ENCODE data around the gene ERC2. TPM values are rescaled to one million over a fixed set of nuclear protein-coding genes. Genes with fewer than 3 reads are reported as not detected.

Gene ERC2
- total and polyA plus RNA-seq, 8 donors: 1.2 to 4.8 (median 2.3) TPM

GRCh38 chr3:55942868-55943267, 525.4 kb downstream of the ERC2 start:
- no peak for FAIRE-seq
- Histone ChIP-seq H3K4me1 (no peaks in the 10 kb centered on the region), H3K27me3 (no peaks in the 10 kb centered on the region), H3K36me3 (no peaks in the 10 kb centered on the region), H3K27ac (no peak overlapping the region), H3K9me3 (no peaks in the 10 kb centered on the region), H3K4me3 (no peak overlapping the region)
- intact Hi-C loops (cut with DNase I): no loop called here
- no peak for TF ChIP-seq CTCF (IDR thresholded peaks at IDR 0.05)
- ATAC-seq: no peak
- DNase-seq: no peak
- 73 to 86% methylated on average over 2 of the region's 2 CpGs for whole genome bisulfite sequencing, 2 donors

- Histone ChIP-seq H3K9me3 (no peaks in the 10 kb centered on the region), H3K27me3 (no peaks in the 10 kb centered on the region), H3K27ac (no peak overlapping the region), H3K36me3 (no peaks in the 10 kb centered on the region), H3K4me3 (no peak overlapping the region), H3K4me1 (no peaks in the 10 kb centered on the region)
- FAIRE-seq: no peak
- intact Hi-C loops (cut with DNase I): no loop called here
- 86 to 92% methylated on average over 1 of the region's 1 CpG for WGBS, 2 donors
- TF ChIP-seq CTCF (IDR thresholded peaks at IDR 0.05): no peak
- no peak for ATAC-seq
- DNase-seq: no peak
Observed at GRCh38 chr3:55939287-55939686, 529.0 kb downstream of the ERC2 start.

- FAIRE-seq (no peak), ATAC-seq (no peak), DNase-seq (no peak)
- Histone ChIP-seq H3K36me3 (no peaks in the 10 kb centered on the region), H3K27me3 (no peaks in the 10 kb centered on the region), H3K9me3 (no peaks in the 10 kb centered on the region), H3K27ac (no peak overlapping the region), H3K4me3 (no peak overlapping the region), H3K4me1 (no peaks in the 10 kb centered on the region)
- intact Hi-C loops (cut with DNase I): no loop called here
- WGBS, 2 donors: 73% methylated on average over 2 of the region's 2 CpGs
- TF ChIP-seq CTCF (IDR thresholded peaks at IDR 0.05): no peak
Observed at GRCh38 chr3:55937301-55937700, 531.0 kb downstream of the ERC2 start.

DNA sequence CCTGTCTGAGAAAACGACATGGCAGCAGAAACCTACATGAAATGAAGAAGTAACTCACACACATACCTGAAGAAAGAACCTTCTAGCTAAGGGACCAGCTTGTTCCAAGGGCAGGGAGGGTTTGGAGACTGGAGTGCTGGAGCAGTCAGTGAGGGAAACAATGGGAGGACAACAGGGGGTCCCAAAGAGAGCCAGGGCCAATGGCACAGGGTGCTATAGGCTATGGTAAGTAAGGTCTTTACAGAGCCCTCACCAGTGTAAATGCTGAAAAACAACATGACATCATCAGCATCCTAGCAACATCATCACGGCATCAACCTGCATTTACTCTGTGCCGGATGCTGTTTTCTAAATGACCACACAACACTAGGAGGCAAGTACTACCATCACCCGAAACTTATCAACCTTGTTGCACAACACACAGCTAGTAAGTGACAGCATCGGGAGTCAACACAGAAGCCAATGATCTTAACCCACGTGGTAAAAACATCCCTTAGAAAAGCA, 531.7 kb downstream of the ERC2 start:
- Histone ChIP-seq H3K27ac (no peak overlapping the region), H3K4me1 (no peaks in the 10 kb centered on the region), H3K4me3 (no peak overlapping the region), H3K9me3 (no peaks in the 10 kb centered on the region), H3K27me3 (no peaks in the 10 kb centered on the region), H3K36me3 (no peaks in the 10 kb centered on the region)
- 75 to 84% methylated on average over 6 of the region's 6 CpGs for WGBS, 2 donors
- intact Hi-C loops (cut with DNase I): no loop called here
- no peak for FAIRE-seq
- no peak for ATAC-seq
- DNase-seq: no peak
- no peak for TF ChIP-seq CTCF (IDR thresholded peaks at IDR 0.05)

DNA sequence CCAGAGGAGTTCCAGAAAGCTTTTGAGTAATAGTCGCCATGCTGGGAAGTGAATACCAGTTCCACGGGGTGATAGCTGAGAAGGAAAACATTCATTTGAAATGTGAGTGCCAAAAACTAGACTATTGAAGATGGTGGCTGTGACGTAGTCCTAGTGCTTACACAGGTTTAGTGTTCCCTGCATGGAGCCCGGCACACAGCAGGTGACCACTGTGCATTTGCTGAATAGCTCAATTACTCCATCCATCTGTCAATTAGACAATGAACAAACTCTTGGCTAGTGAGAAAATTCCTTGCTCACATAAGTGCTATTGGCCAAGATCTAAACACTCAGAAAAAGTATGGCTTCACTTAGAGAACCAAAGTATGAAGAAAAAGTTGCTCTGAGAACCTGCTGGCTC, 533.0 kb downstream of the ERC2 start:
- ATAC-seq: no peak
- Histone ChIP-seq H3K27ac (no peak overlapping the region), H3K4me3 (no peak overlapping the region), H3K36me3 (no peaks in the 10 kb centered on the region), H3K27me3 (no peaks in the 10 kb centered on the region), H3K4me1 (no peaks in the 10 kb centered on the region), H3K9me3 (no peaks in the 10 kb centered on the region)
- DNase-seq: no peak
- no peak for FAIRE-seq
- TF ChIP-seq CTCF (IDR thresholded peaks at IDR 0.05): no peak
- WGBS, 2 donors: 75 to 77% methylated on average over 4 of the region's 4 CpGs
- intact Hi-C loops (cut with DNase I): no loop called here
